ENCODE results near the gene PCNX3. TPM values are rescaled to one million over a fixed set of nuclear protein-coding genes. Genes with fewer than 3 reads are reported as not detected.

PCNX3 gene
- total RNA-seq, 4 donors from 2014 or later: 21.0 to 53.4 (median 29.8) TPM

DNA sequence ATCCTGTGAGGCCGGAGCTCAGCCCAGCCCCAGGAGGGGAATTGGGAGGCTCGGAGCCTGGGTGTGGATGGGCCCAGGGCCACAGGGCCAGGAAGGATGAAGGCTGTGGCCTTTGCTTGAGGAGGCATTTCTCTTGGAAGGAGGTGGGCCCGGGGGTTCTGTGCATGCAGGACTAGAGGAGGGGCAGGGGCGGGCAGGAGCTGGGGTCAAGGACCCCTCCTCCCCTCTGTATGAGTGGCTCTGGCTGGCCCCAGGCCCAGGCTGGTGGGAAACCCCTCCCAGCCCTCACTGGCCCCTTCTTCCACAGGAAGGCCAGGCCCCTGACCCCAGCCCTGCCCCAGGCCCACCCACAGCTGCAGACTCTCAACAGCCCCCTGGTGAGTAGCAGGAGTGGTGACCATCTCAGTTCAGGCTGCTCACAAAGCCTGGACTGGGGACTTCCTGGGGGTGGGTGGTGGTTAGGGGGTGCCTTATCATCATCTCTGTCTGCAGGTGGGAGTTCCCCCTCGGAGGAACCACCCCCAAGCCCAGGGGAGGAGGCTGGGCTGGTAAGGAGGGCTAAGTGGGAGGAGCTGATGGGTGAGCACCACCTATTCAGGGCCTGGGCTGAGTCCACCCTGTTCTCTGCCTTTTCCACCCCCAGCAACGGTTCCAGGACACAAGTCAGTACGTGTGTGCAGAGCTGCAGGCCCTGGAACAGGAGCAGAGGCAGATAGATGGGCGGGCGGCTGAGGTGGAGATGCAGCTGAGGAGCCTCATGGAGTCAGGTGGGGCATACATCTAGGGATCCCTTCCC lies 25.9 kb upstream of the PCNX3 start:
- Histone ChIP-seq H3K27me3 (no peaks in the 10 kb centered on the region), H3K36me3 (peaks cover 0 to 50% (median 0%) of the 10 kb centered on the region in 3 donors), H3K9me3 (no peaks in the 10 kb centered on the region), H3K4me3 (no peak overlapping the region), H3K27ac (peak overlapping the region in 2 of 4 donors; percentile 79 to 83), H3K4me1 (peaks cover 0 to 91% (median 42%) of the 10 kb centered on the region in 4 donors)
- 54 to 63% methylated on average over 8 to 9 of the region's 9 CpGs for WGBS, 2 donors
- TF ChIP-seq, protein P1, sequence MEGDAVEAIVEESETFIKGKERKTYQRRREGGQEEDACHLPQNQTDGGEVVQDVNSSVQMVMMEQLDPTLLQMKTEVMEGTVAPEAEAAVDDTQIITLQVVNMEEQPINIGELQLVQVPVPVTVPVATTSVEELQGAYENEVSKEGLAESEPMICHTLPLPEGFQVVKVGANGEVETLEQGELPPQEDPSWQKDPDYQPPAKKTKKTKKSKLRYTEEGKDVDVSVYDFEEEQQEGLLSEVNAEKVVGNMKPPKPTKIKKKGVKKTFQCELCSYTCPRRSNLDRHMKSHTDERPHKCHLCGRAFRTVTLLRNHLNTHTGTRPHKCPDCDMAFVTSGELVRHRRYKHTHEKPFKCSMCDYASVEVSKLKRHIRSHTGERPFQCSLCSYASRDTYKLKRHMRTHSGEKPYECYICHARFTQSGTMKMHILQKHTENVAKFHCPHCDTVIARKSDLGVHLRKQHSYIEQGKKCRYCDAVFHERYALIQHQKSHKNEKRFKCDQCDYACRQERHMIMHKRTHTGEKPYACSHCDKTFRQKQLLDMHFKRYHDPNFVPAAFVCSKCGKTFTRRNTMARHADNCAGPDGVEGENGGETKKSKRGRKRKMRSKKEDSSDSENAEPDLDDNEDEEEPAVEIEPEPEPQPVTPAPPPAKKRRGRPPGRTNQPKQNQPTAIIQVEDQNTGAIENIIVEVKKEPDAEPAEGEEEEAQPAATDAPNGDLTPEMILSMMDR (IDR thresholded peaks at IDR 0.05): no peak
- TF ChIP-seq EP300 (IDR thresholded peaks at IDR 0.05): no peak
- TF ChIP-seq POLR2A (IDR thresholded peaks at IDR 0.05): no peak
- no peak for DNase-seq (ENCODE audit: low spot score in 2 of 2)

- Histone ChIP-seq H3K27ac (peak overlapping the region in 2 of 4 donors; percentile 16 to 85), H3K4me1 (peaks cover 0 to 94% (median 44%) of the 10 kb centered on the region in 4 donors), H3K4me3 (no peak overlapping the region), H3K36me3 (peaks cover 0 to 46% (median 0%) of the 10 kb centered on the region in 3 donors), H3K27me3 (no peaks in the 10 kb centered on the region), H3K9me3 (no peaks in the 10 kb centered on the region)
- TF ChIP-seq, protein P1 (IDR thresholded peaks at IDR 0.05): no peak
- TF ChIP-seq POLR2A (IDR thresholded peaks at IDR 0.05) (no peak), EP300 (IDR thresholded peaks at IDR 0.05) (no peak)
- DNase-seq (ENCODE audit: low spot score in 2 of 2): no peak
- 45 to 46% methylated on average over 8 of the region's 8 CpGs for WGBS, 2 donors
These were observed 25.3 kb upstream of the PCNX3 start for GRCh38 chr11:65590240-65590738.

- Histone ChIP-seq H3K36me3 (peaks cover 0 to 44% (median 0%) of the 10 kb centered on the region in 3 donors), H3K4me1 (peaks cover 0 to 83% (median 38%) of the 10 kb centered on the region in 4 donors), H3K4me3 (peak overlapping the region in 3 of 4 donors; percentile 3 to 43 (median 22)), H3K27me3 (no peaks in the 10 kb centered on the region), H3K27ac (peak overlapping the region; percentile 16 to 85 (median 66)), H3K9me3 (no peaks in the 10 kb centered on the region)
- WGBS, 2 donors: 60 to 73% methylated on average over 41 to 76 of the region's 106 CpGs
- DNase-seq (ENCODE audit: low spot score in 2 of 2): peak in 1 of 2 donors; percentile 55
- TF ChIP-seq POLR2A (IDR thresholded peaks at IDR 0.05) (peak in 1 of 2 donors; percentile 21), EP300 (IDR thresholded peaks at IDR 0.05) (no peak)
- TF ChIP-seq, protein P1 (IDR thresholded peaks at IDR 0.05): peak in 2 of 5 experiments; percentile 14 to 25
These were observed 23.4 kb upstream of the PCNX3 start for GRCh38 chr11:65591939-65592857.

DNA sequence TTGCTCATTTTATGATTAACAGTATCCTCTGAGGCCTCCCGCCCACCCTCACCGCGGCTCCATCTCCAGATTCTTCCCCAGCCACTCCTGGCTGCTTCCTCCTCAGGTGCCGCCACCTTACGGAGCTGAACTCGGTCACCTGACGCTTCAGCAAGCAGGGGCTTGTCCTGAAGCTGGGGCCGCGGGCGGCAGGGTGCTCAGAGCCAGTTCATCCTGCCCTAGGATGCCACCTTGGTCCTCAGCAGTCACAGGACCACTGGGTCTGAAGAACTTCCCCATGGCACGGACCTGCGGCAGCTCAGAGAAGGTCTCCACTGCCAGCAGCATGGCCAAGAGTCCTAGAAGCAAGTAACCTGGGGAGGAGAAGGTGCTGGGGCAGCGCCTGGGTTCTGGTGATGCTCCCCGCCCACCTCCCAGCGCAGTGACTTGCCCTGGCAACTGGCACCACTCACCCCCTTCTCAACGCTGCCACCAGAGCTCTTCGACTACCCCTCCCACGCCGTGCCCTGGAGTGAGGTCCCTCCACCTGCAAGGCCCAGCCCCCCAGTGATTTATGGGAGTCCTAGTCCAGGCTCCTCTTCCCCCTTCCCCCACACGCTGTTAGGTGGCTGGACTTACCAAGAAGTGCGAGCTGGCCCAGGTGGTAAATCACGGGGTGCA lies 22.6 kb upstream of the PCNX3 start:
- H3K4me3 ChIP-seq: no peak overlapping the region
- 77 to 83% methylated on average over 20 of the region's 22 CpGs for WGBS, 2 donors
- no peak for TF ChIP-seq POLR2A (IDR thresholded peaks at IDR 0.05)
- TF ChIP-seq, protein P1 (IDR thresholded peaks at IDR 0.05): no peak
- no peak for TF ChIP-seq EP300 (IDR thresholded peaks at IDR 0.05)
- peaks cover 0 to 75% (median 30%) of the 10 kb centered on the region in 4 donors for H3K4me1 ChIP-seq
- DNase-seq (ENCODE audit: low spot score in 2 of 2): no peak
- H3K27ac ChIP-seq: peak overlapping the region; percentile 46 to 85 (median 66)
- H3K27me3 ChIP-seq: no peaks in the 10 kb centered on the region
- no peaks in the 10 kb centered on the region for H3K9me3 ChIP-seq
- H3K36me3 ChIP-seq: peaks cover 2 to 52% (median 5%) of the 10 kb centered on the region in 3 donors
